ENCODE results near the gene CLUH.
A peak's percentile ranks its signal among the peaks of the same experiment; 100 is the strongest.

Gene CLUH

GRCh38 chr17:2711608-2712299 is at the start of gene CLUH:
CLUH (minus strand) TSS chr17:2711764; CDS start chr17:2711661, 103 bp downstream.
- DNase-seq = peak; percentile 98

- no peak for DNase-seq
These were observed 47.3 kb upstream of the CLUH start for GRCh38 chr17:2758870-2759269.

- DNase-seq = no peak
These were observed 44.5 kb upstream of the CLUH start for GRCh38 chr17:2755891-2756724.

GRCh38 chr17:2751491-2751890 is 39.9 kb upstream of the CLUH start:
- no peak for DNase-seq

- no peak for DNase-seq
These were observed 39.2 kb upstream of the CLUH start for GRCh38 chr17:2750721-2751120.

GRCh38 chr17:2749784-2750181 is 38.2 kb upstream of the CLUH start:
- peak; percentile 76 for DNase-seq

- no peak for DNase-seq
These were observed 37.7 kb upstream of the CLUH start, which contains the start of gene CCDC92B for GRCh38 chr17:2749058-2749783. CCDC92B (minus strand) TSS chr17:2749652; CDS start chr17:2735145, 14,507 bp downstream.

GRCh38 chr17:2745317-2746037 is 33.9 kb upstream of the CLUH start:
- DNase-seq = no peak

- no peak for DNase-seq
These were observed 26.1 kb upstream of the CLUH start for GRCh38 chr17:2737693-2738092.

GRCh38 chr17:2736956-2737355 is 25.4 kb upstream of the CLUH start:
- DNase-seq = no peak

GRCh38 chr17:2735896-2736295 is 24.3 kb upstream of the CLUH start:
- DNase-seq = no peak

GRCh38 chr17:2734939-2735338 is 23.4 kb upstream of the CLUH start:
- no peak for DNase-seq

- DNase-seq = no peak
These were observed 20.2 kb upstream of the CLUH start for GRCh38 chr17:2731807-2732206.

- DNase-seq = no peak
These were observed 19.3 kb upstream of the CLUH start for GRCh38 chr17:2730764-2731353.

GRCh38 chr17:2724784-2725164 is 13.2 kb upstream of the CLUH start:
- peak; percentile 41 for DNase-seq

GRCh38 chr17:2723997-2724783 is 12.6 kb upstream of the CLUH start:
- DNase-seq = no peak

- no peak for DNase-seq
These were observed 12.0 kb upstream of the CLUH start for GRCh38 chr17:2723505-2723996.

GRCh38 chr17:2722611-2723010 is 11.0 kb upstream of the CLUH start:
- no peak for DNase-seq

- DNase-seq = no peak
These were observed 10.0 kb upstream of the CLUH start for GRCh38 chr17:2721603-2722002.

GRCh38 chr17:2719861-2720260 is 8.3 kb upstream of the CLUH start:
- no peak for DNase-seq

GRCh38 chr17:2718150-2718938 is 6.8 kb upstream of the CLUH start:
- DNase-seq = no peak
